HL-60 (cell line): Measurements from ENCODE around the gene ASIC3.
A peak's percentile ranks its signal among the peaks of the same experiment; 100 is the strongest.

Experiments
- GABPA ChIP-seq: IDR thresholded peaks from 2 replicates; pipeline ENCODE4 v1.6.1; 2012; ENCODE audit warnings: low read depth
- POLR2AphosphoS5 ChIP-seq: IDR thresholded peaks from 2 replicates; pipeline ENCODE4 v1.6.1; 2012; ENCODE audit warnings: low read depth
- SPI1 ChIP-seq: IDR thresholded peaks from 2 replicates; pipeline ENCODE4 v1.6.1; 2012; ENCODE audit warnings: low read depth, mild to moderate bottlenecking, borderline replicate concordance
- TF ChIP-seq, protein P1 (sequence below): IDR thresholded peaks from one replicate; pipeline ENCODE4 v1.5.1; 2011; ENCODE audit warnings: low read length, control low read depth, inconsistent platforms; ENCODE audit not compliant: insufficient read depth

DNA sequence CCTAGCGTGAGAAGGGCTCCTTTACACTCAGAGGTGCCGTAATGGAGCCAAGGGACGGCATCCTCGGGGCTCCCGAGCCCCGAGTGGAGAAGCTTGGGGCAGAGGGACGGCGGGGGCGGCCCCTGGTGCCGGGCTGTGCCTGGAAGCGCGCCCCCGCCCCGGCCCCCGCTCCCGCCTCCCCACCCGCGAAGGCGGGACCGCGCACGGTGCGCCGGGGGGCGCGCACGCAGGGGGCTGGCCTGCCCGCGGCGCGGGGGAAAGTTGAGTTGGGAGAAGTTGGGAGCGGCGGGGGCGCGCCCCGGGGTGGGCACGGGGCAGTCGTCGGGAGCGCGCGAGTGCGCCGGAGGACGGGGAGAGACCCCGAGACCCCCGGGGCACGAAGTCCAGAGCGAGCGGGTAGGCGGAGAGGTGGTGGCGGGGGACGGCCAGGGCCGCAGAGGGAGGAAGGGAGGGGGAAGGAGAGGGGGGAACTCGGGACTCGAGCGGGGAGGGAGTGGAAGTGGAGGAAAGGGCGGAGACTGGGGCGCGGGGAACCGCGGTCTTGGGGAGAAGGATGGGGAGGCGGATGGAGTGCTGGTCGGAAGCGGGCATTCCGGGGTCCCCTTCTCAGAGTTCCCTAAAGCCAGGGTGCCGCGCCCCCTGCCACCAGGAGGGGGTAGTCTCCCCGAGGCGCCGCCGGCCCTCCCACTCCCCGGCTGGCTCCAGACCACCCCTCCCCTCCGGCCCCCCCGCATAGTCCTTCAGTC, 11.2 kb downstream of the ASIC3 start, which contains the start of gene SLC4A2:
- TF ChIP-seq, protein P1, sequence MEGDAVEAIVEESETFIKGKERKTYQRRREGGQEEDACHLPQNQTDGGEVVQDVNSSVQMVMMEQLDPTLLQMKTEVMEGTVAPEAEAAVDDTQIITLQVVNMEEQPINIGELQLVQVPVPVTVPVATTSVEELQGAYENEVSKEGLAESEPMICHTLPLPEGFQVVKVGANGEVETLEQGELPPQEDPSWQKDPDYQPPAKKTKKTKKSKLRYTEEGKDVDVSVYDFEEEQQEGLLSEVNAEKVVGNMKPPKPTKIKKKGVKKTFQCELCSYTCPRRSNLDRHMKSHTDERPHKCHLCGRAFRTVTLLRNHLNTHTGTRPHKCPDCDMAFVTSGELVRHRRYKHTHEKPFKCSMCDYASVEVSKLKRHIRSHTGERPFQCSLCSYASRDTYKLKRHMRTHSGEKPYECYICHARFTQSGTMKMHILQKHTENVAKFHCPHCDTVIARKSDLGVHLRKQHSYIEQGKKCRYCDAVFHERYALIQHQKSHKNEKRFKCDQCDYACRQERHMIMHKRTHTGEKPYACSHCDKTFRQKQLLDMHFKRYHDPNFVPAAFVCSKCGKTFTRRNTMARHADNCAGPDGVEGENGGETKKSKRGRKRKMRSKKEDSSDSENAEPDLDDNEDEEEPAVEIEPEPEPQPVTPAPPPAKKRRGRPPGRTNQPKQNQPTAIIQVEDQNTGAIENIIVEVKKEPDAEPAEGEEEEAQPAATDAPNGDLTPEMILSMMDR, result no peak
- TF ChIP-seq SPI1 (0 out of 2 replicates have a peak, but pooled peaks have one; percentile 37), GABPA (0 out of 2 replicates have a peak, but pooled peaks have one; percentile 20), POLR2AphosphoS5 (no peak)
